Activated naive CD4-positive, alpha-beta T cell treated with anti-CD3 and anti-CD28 coated beads, Interleukin-2, amount 50 U/mL, for 16 hours (primary cell): ENCODE measurements around the gene SCAND1.
A peak's percentile ranks its signal among the peaks of the same experiment; 100 is the strongest.
"Not testable (repeated sequence)": the region's sequence is repeated elsewhere in the genome, so short reads cannot be mapped to it uniquely, and the experiment has no call there.

Source experiments
- DNase-seq: peaks from one replicate; pipeline ENCODE4 v3.0.0-alpha.2; 2020

The SCAND1 gene

GRCh38 chr20:35954200-35954906 is at the start of gene SCAND1:
SCAND1 (minus strand) TSS chr20:35954502; CDS start chr20:35954284, 218 bp downstream.
- peak; percentile 98 for DNase-seq

GRCh38 chr20:36004045-36004444 is 49.7 kb upstream of the SCAND1 start:
- no peak for DNase-seq

GRCh38 chr20:36002855-36003254 is 48.6 kb upstream of the SCAND1 start:
- DNase-seq, result no peak

GRCh38 chr20:36001331-36001730 is 47.0 kb upstream of the SCAND1 start:
- DNase-seq, result not testable (repeated sequence)

- not testable (repeated sequence) for DNase-seq
Measured at GRCh38 chr20:35996492-35996891, 42.2 kb upstream of the SCAND1 start.

- DNase-seq, result peak; percentile 85
Measured at GRCh38 chr20:35994994-35995453, 40.7 kb upstream of the SCAND1 start.

GRCh38 chr20:35992713-35993335 is 38.5 kb upstream of the SCAND1 start:
- peak; percentile 30 for DNase-seq

GRCh38 chr20:35991142-35991771 is 37.0 kb upstream of the SCAND1 start:
- peak; percentile 21 for DNase-seq

- DNase-seq, result no peak
Measured at GRCh38 chr20:35988910-35989463, 34.7 kb upstream of the SCAND1 start.

- no peak for DNase-seq
Measured at GRCh38 chr20:35985806-35986205, 31.5 kb upstream of the SCAND1 start.

GRCh38 chr20:35984382-35984781 is 30.1 kb upstream of the SCAND1 start:
- no peak for DNase-seq

- DNase-seq, result no peak
Measured at GRCh38 chr20:35981969-35982368, 27.7 kb upstream of the SCAND1 start.

GRCh38 chr20:35979544-35979943 is 25.2 kb upstream of the SCAND1 start:
- DNase-seq, result no peak

GRCh38 chr20:35978041-35978513 is 23.8 kb upstream of the SCAND1 start:
- DNase-seq, result no peak

GRCh38 chr20:35975576-35976373 is 21.5 kb upstream of the SCAND1 start:
- no peak for DNase-seq

GRCh38 chr20:35974256-35974655 is 20.0 kb upstream of the SCAND1 start:
- no peak for DNase-seq

- DNase-seq, result no peak
Measured at GRCh38 chr20:35972462-35972861, 18.2 kb upstream of the SCAND1 start.

GRCh38 chr20:35971981-35972380 is 17.7 kb upstream of the SCAND1 start:
- DNase-seq, result no peak

- no peak for DNase-seq
Measured at GRCh38 chr20:35968930-35969329, 14.6 kb upstream of the SCAND1 start.

- DNase-seq, result no peak
Measured at GRCh38 chr20:35967979-35968640, 13.8 kb upstream of the SCAND1 start, which contains the start of gene CNBD2. CNBD2 (plus strand) TSS chr20:35968590; CDS start chr20:35968763, 173 bp downstream.

- no peak for DNase-seq
Measured at GRCh38 chr20:35963878-35964277, 9.6 kb upstream of the SCAND1 start.

- DNase-seq, result not testable (repeated sequence)
Measured at GRCh38 chr20:35959291-35959690, 5.0 kb upstream of the SCAND1 start.
